Measurements from ENCODE around the gene LRP1.

The LRP1 gene

GRCh38 chr12:57187222-57188089 is 59.2 kb downstream of the LRP1 start:
- no peak for DNase-seq (ENCODE audit: low read depth in 1 of 2, low spot score in 1 of 2)
- no peak overlapping the region for H3K4me3 ChIP-seq (replicated peaks; ENCODE audit: insufficient read depth, low read length)
- TF ChIP-seq CTCF (IDR thresholded peaks at IDR 0.05; ENCODE audit: insufficient read depth, low read length) = no peak
- TF ChIP-seq POLR2AphosphoS5 (IDR thresholded peaks at IDR 0.05; ENCODE audit: low read depth) = no peak
- TF ChIP-seq REST (IDR thresholded peaks at IDR 0.05; ENCODE audit: insufficient replicate concordance, low read depth) = no peak
- TF ChIP-seq GABPA (IDR thresholded peaks at IDR 0.05; ENCODE audit: low read depth) = no peak
- no peak for TF ChIP-seq SPI1 (IDR thresholded peaks at IDR 0.05; ENCODE audit: borderline replicate concordance, low read depth)
- no peak overlapping the region for H3K27ac ChIP-seq (replicated peaks)
- H3K27me3 ChIP-seq (ENCODE audit: insufficient read depth, poor library complexity, severe bottlenecking) = no peaks in the 10 kb centered on the region

- H3K4me3 ChIP-seq (replicated peaks; ENCODE audit: insufficient read depth, low read length) = no peak overlapping the region
- DNase-seq (ENCODE audit: low read depth in 1 of 2, low spot score in 1 of 2) = no peak
- no peaks in the 10 kb centered on the region for H3K27me3 ChIP-seq (ENCODE audit: insufficient read depth, poor library complexity, severe bottlenecking)
- TF ChIP-seq POLR2AphosphoS5 (IDR thresholded peaks at IDR 0.05; ENCODE audit: low read depth) (no peak), GABPA (IDR thresholded peaks at IDR 0.05; ENCODE audit: low read depth) (no peak), CTCF (IDR thresholded peaks at IDR 0.05; ENCODE audit: insufficient read depth, low read length) (no peak), SPI1 (IDR thresholded peaks at IDR 0.05; ENCODE audit: borderline replicate concordance, low read depth) (no peak), REST (IDR thresholded peaks at IDR 0.05; ENCODE audit: insufficient replicate concordance, low read depth) (no peak)
- H3K27ac ChIP-seq (replicated peaks) = no peak overlapping the region
Observed at GRCh38 chr12:57188090-57188425, 59.8 kb downstream of the LRP1 start.

GRCh38 chr12:57190037-57190436 is 61.8 kb downstream of the LRP1 start:
- Histone ChIP-seq H3K27me3 (ENCODE audit: insufficient read depth, poor library complexity, severe bottlenecking) (peaks cover 6% of the 10 kb centered on the region), H3K4me3 (replicated peaks; ENCODE audit: insufficient read depth, low read length) (no peak overlapping the region), H3K27ac (replicated peaks) (no peak overlapping the region)
- TF ChIP-seq CTCF (IDR thresholded peaks at IDR 0.05; ENCODE audit: insufficient read depth, low read length) = no peak
- TF ChIP-seq SPI1 (IDR thresholded peaks at IDR 0.05; ENCODE audit: borderline replicate concordance, low read depth) = no peak
- TF ChIP-seq REST (IDR thresholded peaks at IDR 0.05; ENCODE audit: insufficient replicate concordance, low read depth) = no peak
- no peak for TF ChIP-seq POLR2AphosphoS5 (IDR thresholded peaks at IDR 0.05; ENCODE audit: low read depth)
- TF ChIP-seq GABPA (IDR thresholded peaks at IDR 0.05; ENCODE audit: low read depth) = no peak
- DNase-seq (ENCODE audit: low read depth in 1 of 2, low spot score in 1 of 2) = no peak
